Aorta (tissue), 5 donors: ENCODE data around the gene SCN2B. TPM values are rescaled to one million over a fixed set of nuclear protein-coding genes. Genes with fewer than 3 reads are reported as not detected.
A peak's percentile ranks its signal among the peaks of the same experiment; 100 is the strongest.

Experiments used
- ATAC-seq: fragments of 200-7000 bp; cut with Tn5 transposase; one replicate; pipeline ENCODE4 v1.9.1; 2022; ENCODE audit warnings: moderate library complexity; ENCODE audit not compliant: low FRiP score
- DNase-seq, 2 donors: peaks; one replicate each; pipeline ENCODE4 v3.0.0-alpha.2; 2020
- H3K27ac ChIP-seq, 2 donors: one replicate each; pipeline ENCODE4 v1.5.1; 2013; ENCODE audit warnings: low read length in 2 of 2, mild to moderate bottlenecking in 2 of 2, moderate library complexity in 2 of 2, control low read depth in 1 of 2, inconsistent platforms in 1 of 2, low read depth in 1 of 2
- H3K27me3 ChIP-seq, 2 donors: one replicate each; pipeline ENCODE4 v1.6.1; 2013; ENCODE audit warnings: control low read depth in 1 of 2, low read length in 1 of 2, mild to moderate bottlenecking in 1 of 2, moderate library complexity in 1 of 2; ENCODE audit not compliant: insufficient read depth in 2 of 2, control insufficient read depth in 1 of 2
- H3K36me3 ChIP-seq, 2 donors: one replicate each; pipeline ENCODE4 v1.6.1; 2013; ENCODE audit warnings: control low read depth in 1 of 2, low read length in 1 of 2, mild to moderate bottlenecking in 1 of 2; ENCODE audit not compliant: insufficient read depth in 2 of 2, control insufficient read depth in 1 of 2
- H3K4me1 ChIP-seq, 2 donors: one replicate each; pipeline ENCODE4 v1.6.1; 2013; ENCODE audit warnings: low read length in 2 of 2, control low read depth in 1 of 2, mild to moderate bottlenecking in 1 of 2, moderate library complexity in 1 of 2; ENCODE audit not compliant: insufficient read depth in 2 of 2, control insufficient read depth in 1 of 2
- H3K4me3 ChIP-seq, 2 donors: one replicate each; pipeline ENCODE4 v1.5.1; 2013; ENCODE audit warnings: low read length in 2 of 2, control low read depth in 1 of 2, mild to moderate bottlenecking in 1 of 2
- H3K9me3 ChIP-seq: one replicate; pipeline ENCODE4 v1.6.1; 2013; ENCODE audit warnings: mild to moderate bottlenecking, low read length; ENCODE audit not compliant: control insufficient read depth
- WGBS, 2 donors: extraction: QIAGEN DNeasy Blood & Tissue Kit; methylation state at CpG; one replicate each; pipeline ENCODE4 v1.1.7; 2013; 5-methylcytosine and 5-hydroxymethylcytosine counted together
- intact Hi-C, 2 donors: fragments of 100-400 bp; cut with DNase I; formaldehyde crosslinking; loops; one replicate each; pipeline versions ENCODE4 v1.14.2 to v1.15.0; 2022
- polyA plus RNA-seq, 2 donors: library from polyadenylated mRNA; stranded (reverse); fragments of 200-250 nt; gene quantifications; one replicate each; pipeline ENCODE4 v1.2.3, GENCODE V29; 2013
- total RNA-seq, 2 donors: library from RNA; stranded (reverse); fragmentation: NEBNext Ultra II Directional; extraction: Animal tissue kit (Norgen Biotek cat#: 25700); gene quantifications; one replicate each; pipeline ENCODE4 v1.2.1, GENCODE V29; 2021
- donor health status: healthy with polysubstance abuse.
- donor health status: Bipolar disorder and iron deficiency.
- donor health status: DM: no; HTN: no; CAD: no.
- donor health status: DM: no; HTN: no; CAD: no.
- donor health status: DM: yes; HTN: yes; CAD: no.

Gene SCN2B
- total and polyA plus RNA-seq, 4 donors = 0.78 TPM; not detected in 3

GRCh38 chr11:118148856-118149255 is 27.6 kb downstream of the SCN2B start:
- H3K9me3 ChIP-seq = no peaks in the 10 kb centered on the region
- WGBS, 2 donors = 78 to 79% methylated on average over 2 of the region's 2 CpGs
- H3K27ac ChIP-seq = no peak overlapping the region
- DNase-seq (no peak), ATAC-seq (no peak)
- no peak overlapping the region for H3K4me3 ChIP-seq
- no peaks in the 10 kb centered on the region for H3K36me3 ChIP-seq
- no peaks in the 10 kb centered on the region for H3K4me1 ChIP-seq
- H3K27me3 ChIP-seq = peaks cover 0 to 2% of the 10 kb centered on the region in 2 donors
- intact Hi-C loops = loop anchor here (5.0 to 10.0 kb wide), 2 partner anchors 203 to 206 kb away; partner anchors contain the start of gene UBE4A (in 1 of the 2)

GRCh38 chr11:118148240-118148639 is 28.2 kb downstream of the SCN2B start:
- no peaks in the 10 kb centered on the region for H3K4me1 ChIP-seq
- 89 to 92% methylated on average over 8 of the region's 8 CpGs for WGBS, 2 donors
- no peaks in the 10 kb centered on the region for H3K36me3 ChIP-seq
- no peaks in the 10 kb centered on the region for H3K9me3 ChIP-seq
- H3K27ac ChIP-seq = no peak overlapping the region
- intact Hi-C loops = loop anchor here (5.0 to 10.0 kb wide), 2 partner anchors 204 to 207 kb away; partner anchors contain the start of gene UBE4A (in 1 of the 2)
- no peak overlapping the region for H3K4me3 ChIP-seq
- peak in 1 of 2 donors; percentile 51 for DNase-seq
- H3K27me3 ChIP-seq = peaks cover 0 to 2% of the 10 kb centered on the region in 2 donors
- ATAC-seq = no peak

- Histone ChIP-seq H3K4me3 (no peak overlapping the region), H3K4me1 (no peaks in the 10 kb centered on the region), H3K36me3 (no peaks in the 10 kb centered on the region), H3K9me3 (no peaks in the 10 kb centered on the region), H3K27ac (no peak overlapping the region), H3K27me3 (peaks cover 0 to 2% of the 10 kb centered on the region in 2 donors)
- intact Hi-C loops = loop anchor here (5.0 to 10.0 kb wide), 2 partner anchors 205 to 207 kb away; partner anchors contain the start of gene UBE4A (in 1 of the 2)
- DNase-seq (no peak), ATAC-seq (no peak)
- WGBS, 2 donors = 83 to 84% methylated on average over 3 of the region's 3 CpGs
Measured at GRCh38 chr11:118147502-118147901, 28.9 kb downstream of the SCN2B start.

- 94 to 95% methylated on average over 6 of the region's 6 CpGs for WGBS, 2 donors
- Histone ChIP-seq H3K9me3 (no peaks in the 10 kb centered on the region), H3K27me3 (peaks cover 0 to 2% of the 10 kb centered on the region in 2 donors), H3K27ac (no peak overlapping the region), H3K36me3 (no peaks in the 10 kb centered on the region), H3K4me1 (no peaks in the 10 kb centered on the region), H3K4me3 (no peak overlapping the region)
- peak in 1 of 2 donors; percentile 4 for DNase-seq
- ATAC-seq = no peak
- intact Hi-C loops = loop anchor here (5.0 to 10.0 kb wide), 2 partner anchors 206 to 208 kb away; partner anchors contain the start of gene UBE4A (in 1 of the 2)
Measured at GRCh38 chr11:118146554-118146953, 29.9 kb downstream of the SCN2B start.

- Histone ChIP-seq H3K36me3 (no peaks in the 10 kb centered on the region), H3K4me1 (no peaks in the 10 kb centered on the region), H3K9me3 (no peaks in the 10 kb centered on the region), H3K27ac (no peak overlapping the region), H3K4me3 (peak overlapping the region; percentile 1 to 48), H3K27me3 (no peaks in the 10 kb centered on the region)
- WGBS, 2 donors = 1 to 2% methylated on average over 60 to 78 of the region's 78 CpGs
- peak; percentile 93 for ATAC-seq
- intact Hi-C loops = loop anchor here (1.0 to 10.0 kb wide), 4 partner anchors 26 to 209 kb away; partner anchors contain the start of gene UBE4A (in 1 of the 2)
- DNase-seq = peak; percentile 83 to 91
Measured at GRCh38 chr11:118145285-118146227, 30.9 kb downstream of the SCN2B start.

GRCh38 chr11:118144301-118145268 is 31.9 kb downstream of the SCN2B start:
- Histone ChIP-seq H3K27ac (no peak overlapping the region), H3K4me3 (no peak overlapping the region), H3K36me3 (no peaks in the 10 kb centered on the region), H3K27me3 (no peaks in the 10 kb centered on the region), H3K4me1 (no peaks in the 10 kb centered on the region), H3K9me3 (no peaks in the 10 kb centered on the region)
- 46 to 50% methylated on average over 20 of the region's 20 CpGs for WGBS, 2 donors
- DNase-seq = peak in 1 of 2 donors; percentile 41
- intact Hi-C loops = loop anchor here (1.0 to 10.0 kb wide), 4 partner anchors 27 to 210 kb away; partner anchors contain the start of gene UBE4A (in 1 of the 2)
- ATAC-seq = no peak

- ATAC-seq = no peak
- DNase-seq = peak in 1 of 2 donors; percentile 16
- Histone ChIP-seq H3K27me3 (no peaks in the 10 kb centered on the region), H3K36me3 (no peaks in the 10 kb centered on the region), H3K9me3 (no peaks in the 10 kb centered on the region), H3K4me3 (no peak overlapping the region), H3K4me1 (no peaks in the 10 kb centered on the region), H3K27ac (no peak overlapping the region)
- WGBS, 2 donors = 47 to 53% methylated on average over 12 of the region's 12 CpGs
- intact Hi-C loops = loop anchor here in 1 of 2 donors (2.0 to 10.0 kb wide), 2 partner anchors 29 to 211 kb away; partner anchors contain the start of gene UBE4A
Measured at GRCh38 chr11:118143661-118144185, 32.7 kb downstream of the SCN2B start.

GRCh38 chr11:118142809-118143208 is 33.6 kb downstream of the SCN2B start:
- Histone ChIP-seq H3K4me3 (no peak overlapping the region), H3K27me3 (no peaks in the 10 kb centered on the region), H3K27ac (no peak overlapping the region), H3K9me3 (no peaks in the 10 kb centered on the region), H3K4me1 (no peaks in the 10 kb centered on the region), H3K36me3 (no peaks in the 10 kb centered on the region)
- intact Hi-C loops = loop anchor here in 1 of 2 donors (10.0 kb wide), 1 partner anchor 212 kb away; the partner anchor contains the start of gene UBE4A
- no peak for ATAC-seq
- 30 to 38% methylated on average over 6 of the region's 6 CpGs for WGBS, 2 donors
- peak in 1 of 2 donors; percentile 67 for DNase-seq
